Central memory CD8-positive, alpha-beta T cell (primary cell): ENCODE results near the gene CALML6.

ENCODE experiments used
- ATAC-seq: fragments of 150-1000 bp; cut with Tn5 transposase; replicated peaks from 2 replicates; pipeline ENCODE4 v1.10.0; 2022; ENCODE audit warnings: mild to moderate bottlenecking, moderate FRiP score, moderate number of reproducible peaks; ENCODE audit not compliant: poor library complexity, severe bottlenecking; ENCODE audit errors: extremely low read depth
- DNase-seq, 2 donors: peaks; one replicate each; pipeline ENCODE4 v3.0.0; 2021; ENCODE audit warnings: low spot score in 2 of 2
- H3K27ac Mint-ChIP-seq: one replicate; pipeline ENCODE4 v1.8.0; 2022; ENCODE audit warnings: low read depth, mild to moderate bottlenecking, moderate library complexity, mixed read lengths
- H3K27me3 Mint-ChIP-seq: one replicate; pipeline ENCODE4 v1.8.0; 2022; ENCODE audit warnings: mixed read lengths
- H3K36me3 Mint-ChIP-seq: one replicate; pipeline ENCODE4 v1.8.0; 2022; ENCODE audit warnings: mild to moderate bottlenecking, moderate library complexity, mixed read lengths; ENCODE audit not compliant: insufficient read depth
- H3K4me1 Mint-ChIP-seq: one replicate; pipeline ENCODE4 v1.8.0; 2022; ENCODE audit warnings: mixed read lengths
- H3K4me3 Mint-ChIP-seq: one replicate; pipeline ENCODE4 v1.8.0; 2022; ENCODE audit warnings: mild to moderate bottlenecking, moderate library complexity, mixed read lengths
- H3K9me3 Mint-ChIP-seq: one replicate; pipeline ENCODE4 v1.8.0; 2022; ENCODE audit warnings: mixed read lengths

Gene CALML6

DNA sequence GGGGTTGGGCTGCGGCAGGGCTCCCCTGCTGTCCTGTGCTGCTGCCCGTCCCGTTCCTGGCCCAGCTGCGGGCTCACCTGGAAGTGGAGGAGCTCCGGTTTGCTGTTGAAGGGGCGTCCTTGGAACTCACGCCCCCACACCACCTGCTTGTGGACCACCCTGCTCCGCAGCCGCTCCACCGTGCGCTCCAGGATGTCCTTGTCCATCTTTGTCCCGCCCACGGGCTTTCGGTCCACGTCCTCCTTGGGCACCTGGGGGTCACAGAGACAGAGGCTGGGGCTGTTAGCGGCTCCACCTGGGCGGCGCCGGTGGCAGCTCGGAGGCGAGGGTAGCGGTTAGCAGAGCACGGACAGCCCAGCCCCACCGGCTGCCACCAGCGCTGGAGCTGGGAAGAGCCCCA lies 49.8 kb downstream of the CALML6 start:
- DNase-seq (no peak), ATAC-seq (no peak)
- peaks cover 34% of the 10 kb centered on the region for H3K27me3 Mint-ChIP-seq
- H3K27ac Mint-ChIP-seq = no peak overlapping the region
- no peaks in the 10 kb centered on the region for H3K9me3 Mint-ChIP-seq
- H3K4me3 Mint-ChIP-seq = no peak overlapping the region
- H3K4me1 Mint-ChIP-seq = no peaks in the 10 kb centered on the region
- no peaks in the 10 kb centered on the region for H3K36me3 Mint-ChIP-seq

GRCh38 chr1:1965546-1965945 lies 50.5 kb downstream of the CALML6 start:
- DNase-seq (no peak), ATAC-seq (no peak)
- Mint-ChIP-seq H3K27ac (no peak overlapping the region), H3K36me3 (no peaks in the 10 kb centered on the region), H3K4me3 (no peak overlapping the region), H3K4me1 (no peaks in the 10 kb centered on the region), H3K27me3 (peaks cover 27% of the 10 kb centered on the region), H3K9me3 (no peaks in the 10 kb centered on the region)

GRCh38 chr1:1966071-1966740 lies 51.1 kb downstream of the CALML6 start:
- ATAC-seq (no peak), DNase-seq (no peak)
- Mint-ChIP-seq H3K36me3 (no peaks in the 10 kb centered on the region), H3K9me3 (no peaks in the 10 kb centered on the region), H3K27ac (no peak overlapping the region), H3K27me3 (peaks cover 20% of the 10 kb centered on the region), H3K4me3 (no peak overlapping the region), H3K4me1 (no peaks in the 10 kb centered on the region)
